Measurements from ENCODE around the gene IGSF23.

The IGSF23 gene

DNA sequence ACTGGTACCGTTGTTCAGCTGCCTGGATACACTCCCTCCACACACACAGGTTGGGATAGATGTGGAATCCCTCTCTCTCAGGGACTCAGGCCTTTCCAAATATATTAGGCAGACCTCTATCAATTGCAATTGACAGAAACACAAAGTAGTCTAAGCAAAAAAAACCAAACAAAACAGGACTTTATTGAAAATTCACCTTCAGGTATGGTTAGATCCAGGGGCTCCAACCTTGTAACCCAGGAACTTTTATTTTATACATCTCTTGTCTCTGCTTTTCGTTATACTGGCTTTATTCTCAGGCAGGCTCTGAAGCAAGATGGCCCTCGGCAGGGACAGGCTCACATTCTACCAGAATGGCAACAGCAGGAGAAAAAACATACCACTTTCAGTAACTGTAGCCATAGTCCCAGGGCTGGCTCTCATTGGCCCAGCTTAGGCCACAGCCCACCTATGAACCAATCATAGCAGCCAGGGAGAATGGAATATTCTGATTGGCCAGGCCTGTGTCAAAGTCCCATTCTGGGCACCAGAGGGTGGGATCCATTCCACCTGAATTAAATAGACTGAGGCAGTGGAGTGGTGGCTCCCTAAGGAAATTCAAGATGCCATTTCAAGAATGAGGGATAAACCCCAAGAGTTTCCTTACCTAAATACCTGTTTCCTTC lies 44.8 kb downstream of the IGSF23 start:
- Histone ChIP-seq H3K27ac (ENCODE audit: low read depth, low read length) (no peak overlapping the region), H3K14ac (ENCODE audit: low read length) (no peak overlapping the region), H2BK5ac (ENCODE audit: low read depth, low read length, poor library complexity) (no peak overlapping the region), H2AK5ac (ENCODE audit: low read length) (no peak overlapping the region), H3K79me1 (ENCODE audit: low read length) (no peaks in the 10 kb centered on the region), H4K12ac (ENCODE audit: low read depth, low read length) (no peak overlapping the region), H3K4me2 (ENCODE audit: low read length) (no peak overlapping the region), H3K18ac (ENCODE audit: low read length) (no peak overlapping the region), H3K4me3 (ENCODE audit: low read depth, low read length) (no peak overlapping the region), H3K9me3 (ENCODE audit: insufficient read depth, low read depth, low read length) (peaks cover 2% of the 10 kb centered on the region), H3K27me3 (ENCODE audit: insufficient read depth, low read length) (no peaks in the 10 kb centered on the region), H2BK120ac (ENCODE audit: insufficient read depth, low read length, poor library complexity) (no peak overlapping the region), H2BK12ac (ENCODE audit: low read length) (no peak overlapping the region), H3K9ac (ENCODE audit: low read length) (no peak overlapping the region), H4K8ac (ENCODE audit: low read depth, low read length) (no peak overlapping the region), H3K23ac (ENCODE audit: low read length) (no peak overlapping the region), H2AFZ (ENCODE audit: insufficient read depth, low read length, poor library complexity) (no peak overlapping the region), H3K4ac (ENCODE audit: low read depth, low read length) (no peak overlapping the region), H3K79me2 (ENCODE audit: control insufficient read depth, insufficient read depth, low read length, poor library complexity) (no peaks in the 10 kb centered on the region), H3K4me1 (ENCODE audit: control insufficient read depth in 1 of 2, insufficient read depth in 2 of 2, low read length in 2 of 2) (no peaks in the 10 kb centered on the region), H3K36me3 (ENCODE audit: control insufficient read depth in 1 of 2, insufficient read depth in 2 of 2, low read length in 2 of 2) (peaks cover 61 to 78% of the 10 kb centered on the region in 2 experiments), H4K91ac (ENCODE audit: low read depth, low read length) (no peak overlapping the region)
- DNase-seq = no peak
- no CpG with 5 or more reads among the region's 3 CpGs for WGBS (ENCODE audit: extremely low coverage, insufficient coverage, insufficient read length)

DNA sequence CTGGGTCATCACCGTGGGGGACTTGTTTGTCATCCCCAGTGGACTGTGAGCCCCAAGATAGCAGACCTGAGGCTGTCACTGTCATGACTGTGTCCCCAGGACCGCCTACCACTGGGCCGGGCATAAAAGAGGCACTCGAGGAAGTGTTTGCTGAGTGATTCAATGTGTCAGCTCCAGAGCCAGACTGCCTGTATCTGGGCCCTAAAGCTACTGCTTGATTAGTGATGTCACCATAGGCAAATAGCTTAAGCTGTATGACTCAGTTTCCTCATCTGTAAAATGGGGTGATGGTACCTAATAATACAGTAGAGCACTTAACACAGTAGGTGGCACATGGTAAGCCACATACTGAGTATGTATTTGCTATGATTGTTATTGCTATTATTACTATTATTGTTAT lies 46.7 kb downstream of the IGSF23 start:
- no peak for DNase-seq
- Histone ChIP-seq H3K4ac (ENCODE audit: low read depth, low read length) (no peak overlapping the region), H3K79me1 (ENCODE audit: low read length) (no peaks in the 10 kb centered on the region), H3K36me3 (ENCODE audit: control insufficient read depth in 1 of 2, insufficient read depth in 2 of 2, low read length in 2 of 2) (peaks cover 51 to 68% of the 10 kb centered on the region in 2 experiments), H4K8ac (ENCODE audit: low read depth, low read length) (no peak overlapping the region), H3K9me3 (ENCODE audit: insufficient read depth, low read depth, low read length) (peaks cover 2% of the 10 kb centered on the region), H2AFZ (ENCODE audit: insufficient read depth, low read length, poor library complexity) (no peak overlapping the region), H3K4me1 (ENCODE audit: control insufficient read depth in 1 of 2, insufficient read depth in 2 of 2, low read length in 2 of 2) (no peaks in the 10 kb centered on the region), H3K18ac (ENCODE audit: low read length) (no peak overlapping the region), H3K14ac (ENCODE audit: low read length) (no peak overlapping the region), H4K12ac (ENCODE audit: low read depth, low read length) (no peak overlapping the region), H3K9ac (ENCODE audit: low read length) (no peak overlapping the region), H3K23ac (ENCODE audit: low read length) (no peak overlapping the region), H3K27me3 (ENCODE audit: insufficient read depth, low read length) (no peaks in the 10 kb centered on the region), H3K27ac (ENCODE audit: low read depth, low read length) (no peak overlapping the region), H3K4me2 (ENCODE audit: low read length) (no peak overlapping the region), H4K91ac (ENCODE audit: low read depth, low read length) (no peak overlapping the region), H2BK120ac (ENCODE audit: insufficient read depth, low read length, poor library complexity) (no peak overlapping the region), H3K4me3 (ENCODE audit: low read depth, low read length) (no peak overlapping the region), H2BK5ac (ENCODE audit: low read depth, low read length, poor library complexity) (no peak overlapping the region), H3K79me2 (ENCODE audit: control insufficient read depth, insufficient read depth, low read length, poor library complexity) (no peaks in the 10 kb centered on the region), H2AK5ac (ENCODE audit: low read length) (no peak overlapping the region), H2BK12ac (ENCODE audit: low read length) (no peak overlapping the region)
- no CpG with 5 or more reads among the region's 4 CpGs for WGBS (ENCODE audit: extremely low coverage, insufficient coverage, insufficient read length)

DNA sequence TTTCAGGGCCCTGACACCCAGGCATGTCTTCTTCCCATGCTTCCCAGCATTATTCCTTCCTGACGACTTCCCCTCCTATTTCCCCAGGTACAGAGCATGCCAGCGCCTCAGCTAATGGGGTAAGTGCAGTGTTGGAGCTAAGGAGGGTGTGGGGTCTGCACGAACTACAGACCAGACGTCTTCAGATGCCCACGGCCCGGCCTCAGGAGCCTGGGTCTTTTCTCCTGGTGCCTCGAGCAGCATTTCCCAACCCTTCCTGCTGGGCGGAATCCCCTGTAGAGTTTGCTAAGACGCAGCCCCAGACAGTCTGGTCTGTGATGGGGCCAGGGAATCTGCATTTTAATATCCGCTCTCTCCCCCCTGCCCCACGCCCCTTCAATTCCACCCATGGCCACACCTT lies 47.8 kb downstream of the IGSF23 start:
- H3K23ac ChIP-seq (ENCODE audit: low read length) = no peak overlapping the region
- H3K14ac ChIP-seq (ENCODE audit: low read length) = no peak overlapping the region
- WGBS (ENCODE audit: extremely low coverage, insufficient coverage, insufficient read length) = no CpG with 5 or more reads among the region's 11 CpGs
- no peaks in the 10 kb centered on the region for H3K4me1 ChIP-seq (ENCODE audit: control insufficient read depth in 1 of 2, insufficient read depth in 2 of 2, low read length in 2 of 2)
- no peak overlapping the region for H4K8ac ChIP-seq (ENCODE audit: low read depth, low read length)
- no peak overlapping the region for H2BK120ac ChIP-seq (ENCODE audit: insufficient read depth, low read length, poor library complexity)
- no peaks in the 10 kb centered on the region for H3K27me3 ChIP-seq (ENCODE audit: insufficient read depth, low read length)
- no peak overlapping the region for H2BK5ac ChIP-seq (ENCODE audit: low read depth, low read length, poor library complexity)
- H3K79me2 ChIP-seq (ENCODE audit: control insufficient read depth, insufficient read depth, low read length, poor library complexity) = no peaks in the 10 kb centered on the region
- no peak overlapping the region for H3K4me3 ChIP-seq (ENCODE audit: low read depth, low read length)
- no peak for DNase-seq
- H3K79me1 ChIP-seq (ENCODE audit: low read length) = no peaks in the 10 kb centered on the region
- peaks cover 2% of the 10 kb centered on the region for H3K9me3 ChIP-seq (ENCODE audit: insufficient read depth, low read depth, low read length)
- H3K9ac ChIP-seq (ENCODE audit: low read length) = no peak overlapping the region
- H3K4me2 ChIP-seq (ENCODE audit: low read length) = no peak overlapping the region
- no peak overlapping the region for H2BK12ac ChIP-seq (ENCODE audit: low read length)
- H3K4ac ChIP-seq (ENCODE audit: low read depth, low read length) = no peak overlapping the region
- no peak overlapping the region for H4K91ac ChIP-seq (ENCODE audit: low read depth, low read length)
- no peak overlapping the region for H3K18ac ChIP-seq (ENCODE audit: low read length)
- no peak overlapping the region for H2AK5ac ChIP-seq (ENCODE audit: low read length)
- no peak overlapping the region for H2AFZ ChIP-seq (ENCODE audit: insufficient read depth, low read length, poor library complexity)
- H4K12ac ChIP-seq (ENCODE audit: low read depth, low read length) = no peak overlapping the region
- peaks cover 48 to 61% of the 10 kb centered on the region in 2 experiments for H3K36me3 ChIP-seq (ENCODE audit: control insufficient read depth in 1 of 2, insufficient read depth in 2 of 2, low read length in 2 of 2)
- no peak overlapping the region for H3K27ac ChIP-seq (ENCODE audit: low read depth, low read length)

DNA sequence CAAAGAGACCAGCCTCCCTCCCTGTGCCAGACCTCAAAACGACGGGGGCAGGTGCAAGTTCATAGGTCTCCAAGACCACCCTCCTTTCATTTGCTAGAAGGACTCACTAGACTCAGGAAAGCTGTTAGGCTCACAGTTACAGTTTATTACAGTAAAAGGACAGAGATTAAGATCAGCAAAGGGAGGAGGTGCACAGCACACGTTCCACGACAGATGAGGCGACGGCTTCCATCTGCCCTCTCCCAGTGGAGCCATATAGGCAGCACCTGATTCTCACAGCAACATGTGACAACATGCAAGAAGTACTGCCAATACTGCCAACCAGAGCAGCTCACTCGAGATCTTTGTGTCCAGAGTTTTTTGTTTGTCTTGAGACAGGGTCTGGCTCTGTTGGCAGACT lies 48.5 kb downstream of the IGSF23 start:
- no peak overlapping the region for H2BK120ac ChIP-seq (ENCODE audit: insufficient read depth, low read length, poor library complexity)
- no peak overlapping the region for H4K91ac ChIP-seq (ENCODE audit: low read depth, low read length)
- H3K27ac ChIP-seq (ENCODE audit: low read depth, low read length) = no peak overlapping the region
- no peak overlapping the region for H4K8ac ChIP-seq (ENCODE audit: low read depth, low read length)
- H2BK12ac ChIP-seq (ENCODE audit: low read length) = no peak overlapping the region
- peaks cover 0 to 2% of the 10 kb centered on the region in 2 experiments for H3K4me1 ChIP-seq (ENCODE audit: control insufficient read depth in 1 of 2, insufficient read depth in 2 of 2, low read length in 2 of 2)
- no peak overlapping the region for H3K18ac ChIP-seq (ENCODE audit: low read length)
- no peak overlapping the region for H3K9ac ChIP-seq (ENCODE audit: low read length)
- no peak overlapping the region for H2BK5ac ChIP-seq (ENCODE audit: low read depth, low read length, poor library complexity)
- H3K9me3 ChIP-seq (ENCODE audit: insufficient read depth, low read depth, low read length) = peaks cover 2% of the 10 kb centered on the region
- no peak overlapping the region for H2AK5ac ChIP-seq (ENCODE audit: low read length)
- no peaks in the 10 kb centered on the region for H3K27me3 ChIP-seq (ENCODE audit: insufficient read depth, low read length)
- H3K36me3 ChIP-seq (ENCODE audit: control insufficient read depth in 1 of 2, insufficient read depth in 2 of 2, low read length in 2 of 2) = peaks cover 44 to 56% of the 10 kb centered on the region in 2 experiments
- WGBS (ENCODE audit: extremely low coverage, insufficient coverage, insufficient read length) = no CpG with 5 or more reads among the region's 7 CpGs
- H3K4ac ChIP-seq (ENCODE audit: low read depth, low read length) = no peak overlapping the region
- no peaks in the 10 kb centered on the region for H3K79me1 ChIP-seq (ENCODE audit: low read length)
- no peak overlapping the region for H3K4me3 ChIP-seq (ENCODE audit: low read depth, low read length)
- H3K79me2 ChIP-seq (ENCODE audit: control insufficient read depth, insufficient read depth, low read length, poor library complexity) = no peaks in the 10 kb centered on the region
- no peak overlapping the region for H2AFZ ChIP-seq (ENCODE audit: insufficient read depth, low read length, poor library complexity)
- no peak overlapping the region for H4K12ac ChIP-seq (ENCODE audit: low read depth, low read length)
- H3K23ac ChIP-seq (ENCODE audit: low read length) = no peak overlapping the region
- no peak overlapping the region for H3K14ac ChIP-seq (ENCODE audit: low read length)
- no peak for DNase-seq
- no peak overlapping the region for H3K4me2 ChIP-seq (ENCODE audit: low read length)
